SH-SY5Y (cell line): ENCODE measurements around the gene RALGAPA2.

ENCODE experiments used
- GATA2 ChIP-seq: IDR thresholded peaks from 2 replicates; pipeline ENCODE4 v1.6.1; 2011; ENCODE audit warnings: mild to moderate bottlenecking, low read depth, low read length
- GATA3 ChIP-seq: IDR thresholded peaks from 2 replicates; pipeline ENCODE4 v1.6.1; 2011; ENCODE audit warnings: low read depth, mild to moderate bottlenecking, low read length, moderate library complexity

DNA sequence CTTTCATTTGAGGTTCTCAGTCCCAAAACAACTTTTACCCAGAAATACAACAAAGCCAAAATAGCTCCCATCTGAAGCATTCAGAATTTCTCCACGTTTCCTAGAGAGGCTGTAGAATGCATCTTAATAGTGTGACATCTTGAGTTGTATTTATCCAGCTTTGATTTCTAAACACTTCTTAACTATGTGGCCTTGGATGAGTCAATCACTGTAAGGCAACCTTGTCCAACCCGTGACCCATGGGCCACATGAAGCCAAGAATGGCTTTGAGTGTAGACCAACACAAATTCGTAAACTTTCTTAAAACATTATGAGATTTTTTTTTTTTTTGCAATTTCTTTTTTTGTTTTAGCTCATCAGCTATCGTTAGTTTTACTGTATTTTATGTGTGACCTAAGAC lies 108.1 kb downstream of the RALGAPA2 start:
- TF ChIP-seq GATA2 (no peak), GATA3 (no peak)
